HEK293 (cell line): ENCODE results near the gene TMEM135.

ENCODE experiments used
- CTCF ChIA-PET: fragments of 350-600 bp; formaldehyde crosslinking; extraction: SDS; loops from one replicate; lab custom pipeline; 2021; ENCODE audit warnings: antibody characterized with exemption; lab: Yijun Ruan, JAX
- POLR2A ChIA-PET: fragments of 300-600 bp; formaldehyde crosslinking; extraction: SDS; loops from one replicate; lab custom pipeline; 2020; ENCODE audit warnings: antibody characterized with exemption, inconsistent platforms; lab: Yijun Ruan, JAX
- H3K27ac ChIP-seq: fragments of 200-500 bp; sonication (Bioruptor generic); 2 replicates; pipeline ENCODE4 v1.5.1; 2014; ENCODE audit warnings: low read depth, low read length, control low read depth, inconsistent platforms; ENCODE audit errors: extremely low read depth
- H3K36me3 ChIP-seq, 2 experiments: fragments of 200-500 bp in 1 of 2; sonication (Bioruptor generic) in 1 of 2; 1 replicate in 1 of 2; 2 replicates in 1 of 2; pipeline ENCODE4 v1.5.1; 2014 to 2017; ENCODE audit warnings: inconsistent platforms in 2 of 2, low read length in 2 of 2; ENCODE audit not compliant: control insufficient read depth in 2 of 2, insufficient read depth in 1 of 2
- H3K4me1 ChIP-seq: fragments of 200-500 bp; sonication (Bioruptor generic); 2 replicates; pipeline ENCODE4 v1.5.1; 2014; ENCODE audit warnings: mild to moderate bottlenecking, low read length, inconsistent platforms; ENCODE audit not compliant: control insufficient read depth, insufficient read depth
- H3K4me3 ChIP-seq: 2 replicates; pipeline ENCODE4 v1.5.1; 2011; ENCODE audit warnings: low read depth, mild to moderate bottlenecking, control low read depth, low read length, moderate library complexity
- H3K9me3 ChIP-seq: fragments of 200-500 bp; sonication (Bioruptor generic); 2 replicates; pipeline ENCODE4 v1.5.1; 2014; ENCODE audit warnings: low read depth, low read length, inconsistent platforms; ENCODE audit not compliant: control insufficient read depth, insufficient read depth
- HIC1 ChIP-seq: fragments of 450-650 bp; formaldehyde crosslinking; IDR thresholded peaks from 2 replicates; pipeline ENCODE4 v1.5.1; 2016; ENCODE audit warnings: missing biosample characterization, missing genetic modification characterization
- PATZ1 ChIP-seq: fragments of 450-650 bp; formaldehyde crosslinking; IDR thresholded peaks from 2 replicates; pipeline ENCODE4 v1.5.1; 2016; ENCODE audit warnings: missing biosample characterization, missing genetic modification characterization
- PRDM10 ChIP-seq: fragments of 450-650 bp; formaldehyde crosslinking; IDR thresholded peaks from 2 replicates; pipeline ENCODE4 v1.5.1; 2016; ENCODE audit warnings: missing biosample characterization, missing genetic modification characterization
- PRDM4 ChIP-seq: fragments of 450-650 bp; formaldehyde crosslinking; IDR thresholded peaks from 2 replicates; pipeline ENCODE4 v1.5.1; 2017; ENCODE audit warnings: missing biosample characterization, missing genetic modification characterization
- REST ChIP-seq: fragments of 450-650 bp; formaldehyde crosslinking; IDR thresholded peaks from 2 replicates; pipeline ENCODE4 v1.5.1; 2016; ENCODE audit warnings: missing biosample characterization, missing genetic modification characterization
- TCF7L2 ChIP-seq: IDR thresholded peaks from 2 replicates; pipeline ENCODE4 v1.6.1; 2011; ENCODE audit warnings: low read depth, mild to moderate bottlenecking, inconsistent platforms, low read length, moderate library complexity, borderline replicate concordance
- ZNF112 ChIP-seq: fragments of 450-650 bp; formaldehyde crosslinking; IDR thresholded peaks from 2 replicates; pipeline ENCODE4 v1.5.0; 2017; ENCODE audit warnings: missing biosample characterization, missing genetic modification characterization
- ZNF148 ChIP-seq: fragments of 450-650 bp; formaldehyde crosslinking; IDR thresholded peaks from 2 replicates; pipeline ENCODE4 v1.5.0; 2017; ENCODE audit warnings: missing biosample characterization, missing genetic modification characterization, borderline replicate concordance
- ZNF184 ChIP-seq: fragments of 450-650 bp; IDR thresholded peaks from 2 replicates; pipeline ENCODE4 v1.5.1; 2018; ENCODE audit warnings: missing biosample characterization, mild to moderate bottlenecking, missing genetic modification characterization
- ZNF2 ChIP-seq: fragments of 450-650 bp; formaldehyde crosslinking; IDR thresholded peaks from 2 replicates; pipeline ENCODE4 v1.5.1; 2016; ENCODE audit warnings: missing biosample characterization, missing genetic modification characterization
- ZNF280C ChIP-seq: fragments of 450-650 bp; formaldehyde crosslinking; IDR thresholded peaks from 2 replicates; pipeline ENCODE4 v1.5.1; 2016; ENCODE audit warnings: missing biosample characterization, missing genetic modification characterization
- ZNF292 ChIP-seq: fragments of 450-650 bp; formaldehyde crosslinking; IDR thresholded peaks from 2 replicates; pipeline ENCODE4 v1.5.1; 2016; ENCODE audit warnings: low read depth, missing biosample characterization, missing genetic modification characterization, borderline replicate concordance
- ZNF37A ChIP-seq: fragments of 450-650 bp; IDR thresholded peaks from 2 replicates; pipeline ENCODE4 v1.5.1; 2018; ENCODE audit warnings: missing biosample characterization, missing genetic modification characterization
- ZNF558 ChIP-seq: fragments of 450-650 bp; formaldehyde crosslinking; IDR thresholded peaks from 2 replicates; pipeline ENCODE4 v1.5.1; 2016; ENCODE audit warnings: missing biosample characterization, missing genetic modification characterization
- ZNF585B ChIP-seq: fragments of 450-650 bp; formaldehyde crosslinking; IDR thresholded peaks from 2 replicates; pipeline ENCODE4 v1.5.1; 2016; ENCODE audit warnings: missing biosample characterization, missing genetic modification characterization

Gene TMEM135

GRCh38 chr11:87039371-87039770 lies 1.6 kb downstream of the TMEM135 start (continued):
- TF ChIP-seq PATZ1 (tag by site-specific recombination): no peak

GRCh38 chr11:87043894-87044293 lies 6.2 kb downstream of the TMEM135 start:
- no peak for TF ChIP-seq PRDM10 (tag by site-specific recombination)
- TF ChIP-seq HIC1: no peak
- TF ChIP-seq ZNF585B (tag by site-specific recombination): no peak
- TF ChIP-seq ZNF280C (tag by site-specific recombination): no peak
- TF ChIP-seq ZNF292 (tag by site-specific recombination): no peak
- TF ChIP-seq ZNF112: no peak
- no peak for TF ChIP-seq ZNF2 (tag by site-specific recombination)
- no peak for TF ChIP-seq TCF7L2
- TF ChIP-seq ZNF184 (tag by site-specific recombination): no peak
- TF ChIP-seq ZNF37A: no peak
- no peak for TF ChIP-seq REST (tag by site-specific recombination)
- TF ChIP-seq PRDM4 (tag by site-specific recombination): no peak
- no peak for TF ChIP-seq ZNF148
- no peak for TF ChIP-seq ZNF558
- no peaks in the 10 kb centered on the region for H3K4me1 ChIP-seq
- H3K36me3 ChIP-seq: peaks cover 4 to 8% of the 10 kb centered on the region in 2 experiments; a peak in 2 of 3 replicates
- H3K4me3 ChIP-seq: no peak overlapping the region
- ChIA-PET POLR2A (no interaction called here), CTCF (interaction anchor here (1.1 kb wide), 1 partner anchor 90 kb away, joined by 3 read pairs; no protein-coding TSS in a partner anchor)
- H3K27ac ChIP-seq: no peak overlapping the region
- H3K9me3 ChIP-seq: no peaks in the 10 kb centered on the region
